ENCODE data around the gene CLEC1A.

The CLEC1A gene

DNA sequence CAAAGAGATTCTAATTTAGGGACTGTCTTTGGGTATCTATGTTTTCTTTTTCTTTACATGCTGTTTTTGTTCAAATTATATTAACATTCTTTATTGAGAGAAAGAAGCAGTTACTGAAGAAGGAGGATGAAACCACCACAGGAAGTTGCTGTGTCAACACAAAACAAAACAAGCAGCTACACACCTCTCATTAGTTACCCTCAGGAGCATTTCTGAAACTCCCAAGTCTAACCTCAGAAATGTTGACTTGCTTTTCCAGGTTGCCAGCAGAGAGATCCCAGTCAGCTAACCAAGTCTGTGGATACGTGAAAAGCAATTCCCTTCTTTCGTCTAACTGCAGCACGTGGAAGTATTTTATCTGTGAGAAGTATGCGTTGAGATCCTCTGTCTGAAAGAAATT is 33.5 kb downstream of the CLEC1A start:
- Histone ChIP-seq H3K4me3 (replicated peaks; ENCODE audit: insufficient read depth, low read length) (no peak overlapping the region), H3K27ac (replicated peaks) (peak overlapping the region; percentile 15), H3K27me3 (ENCODE audit: insufficient read depth, poor library complexity, severe bottlenecking) (no peaks in the 10 kb centered on the region)
- TF ChIP-seq, protein P1, sequence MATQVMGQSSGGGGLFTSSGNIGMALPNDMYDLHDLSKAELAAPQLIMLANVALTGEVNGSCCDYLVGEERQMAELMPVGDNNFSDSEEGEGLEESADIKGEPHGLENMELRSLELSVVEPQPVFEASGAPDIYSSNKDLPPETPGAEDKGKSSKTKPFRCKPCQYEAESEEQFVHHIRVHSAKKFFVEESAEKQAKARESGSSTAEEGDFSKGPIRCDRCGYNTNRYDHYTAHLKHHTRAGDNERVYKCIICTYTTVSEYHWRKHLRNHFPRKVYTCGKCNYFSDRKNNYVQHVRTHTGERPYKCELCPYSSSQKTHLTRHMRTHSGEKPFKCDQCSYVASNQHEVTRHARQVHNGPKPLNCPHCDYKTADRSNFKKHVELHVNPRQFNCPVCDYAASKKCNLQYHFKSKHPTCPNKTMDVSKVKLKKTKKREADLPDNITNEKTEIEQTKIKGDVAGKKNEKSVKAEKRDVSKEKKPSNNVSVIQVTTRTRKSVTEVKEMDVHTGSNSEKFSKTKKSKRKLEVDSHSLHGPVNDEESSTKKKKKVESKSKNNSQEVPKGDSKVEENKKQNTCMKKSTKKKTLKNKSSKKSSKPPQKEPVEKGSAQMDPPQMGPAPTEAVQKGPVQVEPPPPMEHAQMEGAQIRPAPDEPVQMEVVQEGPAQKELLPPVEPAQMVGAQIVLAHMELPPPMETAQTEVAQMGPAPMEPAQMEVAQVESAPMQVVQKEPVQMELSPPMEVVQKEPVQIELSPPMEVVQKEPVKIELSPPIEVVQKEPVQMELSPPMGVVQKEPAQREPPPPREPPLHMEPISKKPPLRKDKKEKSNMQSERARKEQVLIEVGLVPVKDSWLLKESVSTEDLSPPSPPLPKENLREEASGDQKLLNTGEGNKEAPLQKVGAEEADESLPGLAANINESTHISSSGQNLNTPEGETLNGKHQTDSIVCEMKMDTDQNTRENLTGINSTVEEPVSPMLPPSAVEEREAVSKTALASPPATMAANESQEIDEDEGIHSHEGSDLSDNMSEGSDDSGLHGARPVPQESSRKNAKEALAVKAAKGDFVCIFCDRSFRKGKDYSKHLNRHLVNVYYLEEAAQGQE (IDR thresholded peaks at IDR 0.05; ENCODE audit: insufficient replicate concordance, low read depth) = no peak
- TF ChIP-seq, protein P2, sequence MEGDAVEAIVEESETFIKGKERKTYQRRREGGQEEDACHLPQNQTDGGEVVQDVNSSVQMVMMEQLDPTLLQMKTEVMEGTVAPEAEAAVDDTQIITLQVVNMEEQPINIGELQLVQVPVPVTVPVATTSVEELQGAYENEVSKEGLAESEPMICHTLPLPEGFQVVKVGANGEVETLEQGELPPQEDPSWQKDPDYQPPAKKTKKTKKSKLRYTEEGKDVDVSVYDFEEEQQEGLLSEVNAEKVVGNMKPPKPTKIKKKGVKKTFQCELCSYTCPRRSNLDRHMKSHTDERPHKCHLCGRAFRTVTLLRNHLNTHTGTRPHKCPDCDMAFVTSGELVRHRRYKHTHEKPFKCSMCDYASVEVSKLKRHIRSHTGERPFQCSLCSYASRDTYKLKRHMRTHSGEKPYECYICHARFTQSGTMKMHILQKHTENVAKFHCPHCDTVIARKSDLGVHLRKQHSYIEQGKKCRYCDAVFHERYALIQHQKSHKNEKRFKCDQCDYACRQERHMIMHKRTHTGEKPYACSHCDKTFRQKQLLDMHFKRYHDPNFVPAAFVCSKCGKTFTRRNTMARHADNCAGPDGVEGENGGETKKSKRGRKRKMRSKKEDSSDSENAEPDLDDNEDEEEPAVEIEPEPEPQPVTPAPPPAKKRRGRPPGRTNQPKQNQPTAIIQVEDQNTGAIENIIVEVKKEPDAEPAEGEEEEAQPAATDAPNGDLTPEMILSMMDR (IDR thresholded peaks at IDR 0.05; ENCODE audit: insufficient read depth, low read length) = no peak
- TF ChIP-seq SPI1 (IDR thresholded peaks at IDR 0.05; ENCODE audit: borderline replicate concordance, low read depth) (no peak), POLR2AphosphoS5 (IDR thresholded peaks at IDR 0.05; ENCODE audit: low read depth) (no peak), GABPA (IDR thresholded peaks at IDR 0.05; ENCODE audit: low read depth) (no peak)
- DNase-seq (ENCODE audit: low read depth in 1 of 2, low spot score in 1 of 2) = no peak

DNA sequence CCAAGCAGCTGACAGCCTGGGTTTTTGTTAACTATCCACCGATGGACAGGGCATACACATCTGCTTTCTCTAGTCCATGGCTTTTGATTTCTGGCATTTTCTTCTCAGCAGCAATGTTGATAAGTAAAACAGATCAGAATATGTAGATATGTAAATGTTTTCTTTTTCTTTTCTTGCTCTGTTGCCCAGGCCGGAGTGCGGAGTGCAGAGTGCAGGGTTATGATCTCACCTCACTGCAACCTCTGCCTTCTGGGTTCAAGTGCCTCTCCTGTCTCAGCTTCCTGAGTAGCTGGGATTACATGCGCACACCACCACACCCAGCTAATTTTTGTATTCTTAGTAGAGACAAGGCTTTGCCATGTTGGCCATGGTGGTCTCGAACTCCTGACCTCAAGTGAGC is 40.4 kb downstream of the CLEC1A start:
- H3K27me3 ChIP-seq (ENCODE audit: insufficient read depth, poor library complexity, severe bottlenecking) = no peaks in the 10 kb centered on the region
- no peak overlapping the region for H3K4me3 ChIP-seq (replicated peaks; ENCODE audit: insufficient read depth, low read length)
- H3K27ac ChIP-seq (replicated peaks) = no peak overlapping the region
- TF ChIP-seq, protein P2 (IDR thresholded peaks at IDR 0.05; ENCODE audit: insufficient read depth, low read length) = no peak
- TF ChIP-seq GABPA (IDR thresholded peaks at IDR 0.05; ENCODE audit: low read depth) (no peak), POLR2AphosphoS5 (IDR thresholded peaks at IDR 0.05; ENCODE audit: low read depth) (no peak), SPI1 (IDR thresholded peaks at IDR 0.05; ENCODE audit: borderline replicate concordance, low read depth) (no peak)
- TF ChIP-seq, protein P1 (IDR thresholded peaks at IDR 0.05; ENCODE audit: insufficient replicate concordance, low read depth) = no peak
- DNase-seq (ENCODE audit: low read depth in 1 of 2, low spot score in 1 of 2) = no peak

DNA sequence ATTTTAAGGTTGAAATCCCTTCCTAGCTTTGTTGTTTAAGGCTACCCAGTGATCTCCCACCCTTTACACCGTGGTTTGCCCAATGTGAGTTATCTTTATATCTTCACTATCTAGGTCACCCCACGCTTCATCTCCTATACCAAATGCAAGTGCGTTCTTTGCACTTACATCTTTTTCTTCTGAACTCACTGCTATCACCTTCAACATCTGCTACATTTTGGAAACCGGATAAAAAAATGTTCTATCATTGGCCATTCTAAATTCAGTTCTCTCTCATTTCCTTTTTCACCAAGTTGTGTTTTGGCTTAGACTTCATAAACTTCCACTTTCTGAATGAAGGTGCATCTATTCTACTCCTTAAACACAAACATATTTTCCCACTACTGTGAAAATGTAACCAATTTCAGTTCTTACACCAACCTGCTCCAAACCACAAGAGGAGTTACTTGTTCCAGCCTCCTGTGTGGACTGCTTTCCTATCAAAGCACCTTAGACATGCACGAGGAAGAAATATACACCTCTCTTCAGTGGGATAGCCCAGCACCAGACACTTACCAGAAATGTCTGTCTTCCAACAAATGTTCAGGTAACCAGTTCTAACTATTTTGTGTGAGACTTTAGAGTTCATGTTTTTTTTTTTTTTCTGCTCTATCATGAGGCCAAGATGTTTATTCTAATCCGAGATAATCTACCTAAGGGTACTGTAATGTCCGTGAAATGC is 46.4 kb downstream of the CLEC1A start:
- DNase-seq (ENCODE audit: low read depth in 1 of 2, low spot score in 1 of 2) = no peak
- Histone ChIP-seq H3K27ac (replicated peaks) (no peak overlapping the region), H3K4me3 (replicated peaks; ENCODE audit: insufficient read depth, low read length) (no peak overlapping the region), H3K27me3 (ENCODE audit: insufficient read depth, poor library complexity, severe bottlenecking) (no peaks in the 10 kb centered on the region)
- TF ChIP-seq GABPA (IDR thresholded peaks at IDR 0.05; ENCODE audit: low read depth) (no peak), SPI1 (IDR thresholded peaks at IDR 0.05; ENCODE audit: borderline replicate concordance, low read depth) (no peak), POLR2AphosphoS5 (IDR thresholded peaks at IDR 0.05; ENCODE audit: low read depth) (no peak)
- TF ChIP-seq, protein P2 (IDR thresholded peaks at IDR 0.05; ENCODE audit: insufficient read depth, low read length) = no peak
- TF ChIP-seq, protein P1 (IDR thresholded peaks at IDR 0.05; ENCODE audit: insufficient replicate concordance, low read depth) = no peak

Measured in HL-60 (cell line).